Ishikawa (cell line): Measurements from ENCODE around the gene COIL.

Experiments
- CEBPB ChIP-seq: IDR thresholded peaks from 2 replicates; pipeline ENCODE4 v1.6.1; 2012
- CREB1 ChIP-seq: IDR thresholded peaks from 2 replicates; pipeline ENCODE4 v1.6.1; 2012; ENCODE audit warnings: low read depth
- EGR1 ChIP-seq: IDR thresholded peaks from 2 replicates; pipeline ENCODE4 v1.6.1; 2012
- EP300 ChIP-seq: IDR thresholded peaks from 2 replicates; pipeline ENCODE4 v1.6.1; 2012; ENCODE audit warnings: borderline replicate concordance
- FOXM1 ChIP-seq: IDR thresholded peaks from 2 replicates; pipeline ENCODE4 v1.6.1; 2012; ENCODE audit warnings: low read depth, borderline replicate concordance
- NFIC ChIP-seq: IDR thresholded peaks from 2 replicates; pipeline ENCODE4 v1.6.1; 2012
- RAD21 ChIP-seq: IDR thresholded peaks from 2 replicates; pipeline ENCODE4 v1.6.1; 2012; ENCODE audit warnings: low read depth
- TAF1 ChIP-seq: IDR thresholded peaks from 2 replicates; pipeline ENCODE4 v1.6.1; 2012; ENCODE audit warnings: low read depth, mild to moderate bottlenecking
- TCF12 ChIP-seq: IDR thresholded peaks from 2 replicates; pipeline ENCODE4 v1.6.1; 2012; ENCODE audit warnings: low read depth
- TEAD4 ChIP-seq: IDR thresholded peaks from 2 replicates; pipeline ENCODE4 v1.6.1; 2012
- YY1 ChIP-seq: IDR thresholded peaks from 2 replicates; pipeline ENCODE4 v1.6.1; 2012; ENCODE audit warnings: low read depth
- ZBTB7A ChIP-seq: IDR thresholded peaks from 2 replicates; pipeline ENCODE4 v1.6.1; 2012; ENCODE audit warnings: low read depth
- TF ChIP-seq, protein P1 (sequence below): IDR thresholded peaks from 2 replicates; pipeline ENCODE4 v1.6.1; 2012; ENCODE audit warnings: low read depth, mild to moderate bottlenecking
- TF ChIP-seq, protein P2 (sequence below): IDR thresholded peaks from 2 replicates; pipeline ENCODE4 v1.6.1; 2012
- TF ChIP-seq, protein P3 (sequence below): IDR thresholded peaks from 2 replicates; pipeline ENCODE4 v1.6.1; 2012

The COIL gene

DNA sequence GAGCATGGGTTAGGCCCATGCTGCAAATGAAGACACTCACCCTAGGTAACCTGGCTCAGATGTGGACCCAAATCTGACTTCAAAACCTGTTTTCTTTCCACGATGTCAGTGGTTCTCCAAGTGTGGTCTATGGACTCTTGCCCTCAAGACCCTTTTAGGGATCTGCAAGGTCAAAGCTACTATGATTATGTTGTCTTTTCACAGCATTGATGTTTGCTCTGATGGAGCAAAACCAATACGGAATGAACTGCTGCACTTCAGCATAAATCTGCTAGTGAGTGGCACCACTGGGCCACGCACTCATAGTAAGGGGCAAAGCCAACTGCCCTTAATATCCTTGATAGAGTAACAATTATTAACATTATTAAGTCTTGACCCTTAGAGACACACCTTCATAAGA lies 25.4 kb downstream of the COIL start:
- TF ChIP-seq YY1 (no peak), ZBTB7A (no peak), NFIC (no peak), CREB1 (no peak), TCF12 (no peak), CEBPB (no peak), RAD21 (no peak), EGR1 (no peak), TAF1 (no peak), FOXM1 (no peak), EP300 (no peak), TEAD4 (no peak)
- TF ChIP-seq, protein P1, sequence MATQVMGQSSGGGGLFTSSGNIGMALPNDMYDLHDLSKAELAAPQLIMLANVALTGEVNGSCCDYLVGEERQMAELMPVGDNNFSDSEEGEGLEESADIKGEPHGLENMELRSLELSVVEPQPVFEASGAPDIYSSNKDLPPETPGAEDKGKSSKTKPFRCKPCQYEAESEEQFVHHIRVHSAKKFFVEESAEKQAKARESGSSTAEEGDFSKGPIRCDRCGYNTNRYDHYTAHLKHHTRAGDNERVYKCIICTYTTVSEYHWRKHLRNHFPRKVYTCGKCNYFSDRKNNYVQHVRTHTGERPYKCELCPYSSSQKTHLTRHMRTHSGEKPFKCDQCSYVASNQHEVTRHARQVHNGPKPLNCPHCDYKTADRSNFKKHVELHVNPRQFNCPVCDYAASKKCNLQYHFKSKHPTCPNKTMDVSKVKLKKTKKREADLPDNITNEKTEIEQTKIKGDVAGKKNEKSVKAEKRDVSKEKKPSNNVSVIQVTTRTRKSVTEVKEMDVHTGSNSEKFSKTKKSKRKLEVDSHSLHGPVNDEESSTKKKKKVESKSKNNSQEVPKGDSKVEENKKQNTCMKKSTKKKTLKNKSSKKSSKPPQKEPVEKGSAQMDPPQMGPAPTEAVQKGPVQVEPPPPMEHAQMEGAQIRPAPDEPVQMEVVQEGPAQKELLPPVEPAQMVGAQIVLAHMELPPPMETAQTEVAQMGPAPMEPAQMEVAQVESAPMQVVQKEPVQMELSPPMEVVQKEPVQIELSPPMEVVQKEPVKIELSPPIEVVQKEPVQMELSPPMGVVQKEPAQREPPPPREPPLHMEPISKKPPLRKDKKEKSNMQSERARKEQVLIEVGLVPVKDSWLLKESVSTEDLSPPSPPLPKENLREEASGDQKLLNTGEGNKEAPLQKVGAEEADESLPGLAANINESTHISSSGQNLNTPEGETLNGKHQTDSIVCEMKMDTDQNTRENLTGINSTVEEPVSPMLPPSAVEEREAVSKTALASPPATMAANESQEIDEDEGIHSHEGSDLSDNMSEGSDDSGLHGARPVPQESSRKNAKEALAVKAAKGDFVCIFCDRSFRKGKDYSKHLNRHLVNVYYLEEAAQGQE: no peak
- TF ChIP-seq, protein P2, sequence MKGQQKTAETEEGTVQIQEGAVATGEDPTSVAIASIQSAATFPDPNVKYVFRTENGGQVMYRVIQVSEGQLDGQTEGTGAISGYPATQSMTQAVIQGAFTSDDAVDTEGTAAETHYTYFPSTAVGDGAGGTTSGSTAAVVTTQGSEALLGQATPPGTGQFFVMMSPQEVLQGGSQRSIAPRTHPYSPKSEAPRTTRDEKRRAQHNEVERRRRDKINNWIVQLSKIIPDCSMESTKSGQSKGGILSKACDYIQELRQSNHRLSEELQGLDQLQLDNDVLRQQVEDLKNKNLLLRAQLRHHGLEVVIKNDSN: no peak
- TF ChIP-seq, protein P3, sequence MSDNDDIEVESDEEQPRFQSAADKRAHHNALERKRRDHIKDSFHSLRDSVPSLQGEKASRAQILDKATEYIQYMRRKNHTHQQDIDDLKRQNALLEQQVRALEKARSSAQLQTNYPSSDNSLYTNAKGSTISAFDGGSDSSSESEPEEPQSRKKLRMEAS: no peak

DNA sequence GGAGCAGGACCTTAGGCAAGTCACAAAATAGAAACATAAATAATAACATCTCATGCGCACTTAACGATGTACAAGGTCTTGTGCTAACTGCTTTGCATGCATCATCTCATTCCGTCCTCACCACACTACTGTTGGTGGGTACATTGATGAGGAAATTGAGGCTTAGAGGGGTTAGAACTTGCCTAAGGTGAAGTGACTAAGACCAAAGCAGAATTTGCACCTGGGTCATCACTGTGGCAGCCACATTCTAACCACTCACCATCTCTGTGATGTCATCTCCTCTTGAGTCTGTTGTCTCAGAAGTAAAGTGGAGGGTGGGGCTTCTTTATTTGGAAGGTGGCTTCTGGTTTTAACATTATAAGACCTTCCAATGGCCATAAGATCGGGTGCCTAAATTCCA lies 26.6 kb downstream of the COIL start:
- TF ChIP-seq CEBPB (no peak), TCF12 (no peak), CREB1 (no peak), TAF1 (no peak), RAD21 (no peak), TEAD4 (no peak), EGR1 (no peak), NFIC (no peak), ZBTB7A (no peak), YY1 (no peak)
- TF ChIP-seq, protein P2: no peak
- TF ChIP-seq, protein P3: no peak
- TF ChIP-seq, protein P1: no peak

DNA sequence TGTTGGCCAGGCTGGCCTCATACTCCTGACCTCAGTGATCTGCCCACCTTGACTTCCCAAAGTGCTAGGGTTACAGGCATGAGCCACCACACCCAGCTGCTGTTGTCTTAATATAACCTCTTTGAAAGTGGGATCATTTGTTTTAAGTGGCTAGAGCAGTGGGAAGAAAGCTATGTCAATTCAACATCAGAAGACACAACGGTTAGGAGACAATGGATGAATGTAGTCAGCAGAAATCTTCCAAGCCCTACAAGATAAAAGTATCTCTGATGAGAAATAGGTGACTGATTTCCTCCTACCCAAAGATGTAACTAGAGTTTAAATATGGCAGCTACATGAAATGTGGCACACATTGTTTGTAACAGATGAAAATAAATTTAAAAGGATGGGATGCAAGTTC lies 27.0 kb downstream of the COIL start:
- TF ChIP-seq, protein P3: no peak
- TF ChIP-seq, protein P1: no peak
- no peak for TF ChIP-seq CEBPB
- TF ChIP-seq ZBTB7A: no peak
- TF ChIP-seq TCF12: no peak
- TF ChIP-seq EGR1: no peak
- TF ChIP-seq NFIC: no peak
- no peak for TF ChIP-seq EP300
- TF ChIP-seq, protein P2: no peak
- TF ChIP-seq RAD21: no peak
- no peak for TF ChIP-seq FOXM1
- no peak for TF ChIP-seq TAF1
- TF ChIP-seq YY1: no peak
- no peak for TF ChIP-seq CREB1

DNA sequence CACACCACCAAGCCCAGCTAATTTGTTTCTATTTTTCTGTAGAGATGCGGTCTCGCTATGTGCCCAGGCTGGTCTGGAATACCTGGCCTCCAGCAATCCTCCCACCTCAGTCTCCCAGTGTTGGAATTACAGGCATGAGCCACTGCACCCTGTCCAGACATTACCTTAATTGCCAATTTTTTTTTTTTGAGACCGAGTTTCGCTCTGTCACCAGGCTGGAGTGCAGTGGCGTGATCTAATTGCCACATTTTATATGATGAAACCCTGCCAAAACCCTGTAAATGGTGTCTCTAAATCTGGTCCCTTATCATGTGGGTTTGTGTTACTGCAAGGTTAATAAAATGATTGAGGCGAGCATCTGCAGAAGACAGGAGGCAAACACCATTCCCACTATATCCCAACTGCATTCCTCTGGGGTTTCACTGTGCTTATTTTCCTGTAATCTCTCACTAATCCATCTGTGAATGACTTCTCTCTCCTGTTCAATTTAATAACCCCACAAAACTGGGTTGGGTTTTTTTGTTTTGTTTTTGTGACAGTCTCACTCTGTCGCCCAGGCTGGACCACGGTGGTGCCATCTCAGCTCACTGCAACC lies 27.6 kb downstream of the COIL start:
- no peak for TF ChIP-seq EGR1
- no peak for TF ChIP-seq TAF1
- no peak for TF ChIP-seq TCF12
- no peak for TF ChIP-seq NFIC
- no peak for TF ChIP-seq CEBPB
- TF ChIP-seq CREB1: no peak
- no peak for TF ChIP-seq YY1
- TF ChIP-seq EP300: no peak
- TF ChIP-seq TEAD4: no peak
- TF ChIP-seq, protein P3: no peak
- TF ChIP-seq, protein P1: no peak
- no peak for TF ChIP-seq FOXM1
- TF ChIP-seq ZBTB7A: no peak
- TF ChIP-seq RAD21: no peak
- TF ChIP-seq, protein P2: no peak
